Ishikawa (cell line): ENCODE measurements around the gene UST.

Experiments
- CEBPB ChIP-seq: IDR thresholded peaks from 2 replicates; pipeline ENCODE4 v1.6.1; 2012
- CREB1 ChIP-seq: IDR thresholded peaks from 2 replicates; pipeline ENCODE4 v1.6.1; 2012; ENCODE audit warnings: low read depth
- EP300 ChIP-seq: IDR thresholded peaks from 2 replicates; pipeline ENCODE4 v1.6.1; 2012; ENCODE audit warnings: borderline replicate concordance
- ZBTB7A ChIP-seq: IDR thresholded peaks from 2 replicates; pipeline ENCODE4 v1.6.1; 2012; ENCODE audit warnings: low read depth

DNA sequence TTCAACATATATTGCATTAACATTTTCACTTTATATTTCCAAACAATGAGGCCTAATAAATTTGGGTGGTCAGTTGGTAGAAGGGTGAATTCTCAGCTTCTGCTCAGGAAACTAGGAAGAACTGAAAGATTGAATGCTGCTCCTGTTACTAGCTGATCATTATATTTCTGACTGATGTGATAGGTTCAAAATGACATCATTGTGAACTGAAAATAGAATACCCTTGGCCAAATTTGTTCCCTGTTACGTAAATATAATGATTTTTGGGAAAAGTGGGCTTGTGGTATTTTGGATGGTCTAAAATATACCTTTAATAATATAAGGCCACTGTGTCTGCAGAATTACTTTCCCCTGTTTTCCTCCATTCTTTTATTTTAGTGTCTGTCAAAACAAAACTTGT, 2.8 kb downstream of the UST start:
- TF ChIP-seq CEBPB = no peak
- TF ChIP-seq ZBTB7A = no peak
- TF ChIP-seq CREB1 = no peak
- no peak for TF ChIP-seq EP300
